Kidney (tissue), 14 donors: Measurements from ENCODE around the gene UBE2M. TPM values are rescaled to one million over a fixed set of nuclear protein-coding genes. Genes with fewer than 3 reads are reported as not detected.

Experiments
- DNase-seq, 5 donors: peaks; one replicate each; pipeline ENCODE4 v3.0.0-alpha.2; 2013 to 2020
- FAIRE-seq: peaks from 2 replicates; lab custom pipeline; 2012; peaks lifted over from hg19 to GRCh38; lab: Jason Lieb, UNC
- H3K27ac ChIP-seq, 2 donors: one replicate each; pipeline ENCODE4 v1.7.0; 2013; ENCODE audit warnings: low read depth in 2 of 2, low read length in 2 of 2, inconsistent platforms in 1 of 2
- H3K27me3 ChIP-seq: one replicate; pipeline ENCODE4 v1.7.1; 2013; ENCODE audit warnings: low read length, inconsistent platforms; ENCODE audit not compliant: control insufficient read depth, insufficient read depth
- H3K36me3 ChIP-seq, 3 donors: one replicate each; pipeline versions ENCODE4 v1.7.0 to v1.7.1; 2013; ENCODE audit warnings: low read length in 3 of 3, control low read depth in 1 of 3, inconsistent platforms in 1 of 3; ENCODE audit not compliant: insufficient read depth in 3 of 3, control insufficient read depth in 2 of 3
- H3K4me1 ChIP-seq, 3 donors: one replicate each; pipeline versions ENCODE4 v1.7.0 to v1.7.1; 2013; ENCODE audit warnings: low read length in 3 of 3, inconsistent platforms in 1 of 3, low read depth in 1 of 3; ENCODE audit not compliant: control insufficient read depth in 2 of 3, insufficient read depth in 2 of 3
- H3K4me3 ChIP-seq, 3 donors: one replicate each; pipeline versions ENCODE4 v1.7.0 to v1.8.1; 2013; ENCODE audit warnings: low read length in 3 of 3, control low read depth in 1 of 3, inconsistent platforms in 1 of 3
- H3K9ac ChIP-seq, 3 donors: one replicate each; pipeline versions ENCODE4 v1.7.0 to v1.7.1; 2013; ENCODE audit warnings: low read length in 3 of 3, control low read depth in 1 of 3, inconsistent platforms in 1 of 3
- H3K9me3 ChIP-seq, 3 donors: one replicate each; pipeline versions ENCODE4 v1.7.0 to v1.7.1; 2013; ENCODE audit warnings: low read length in 3 of 3, control low read depth in 1 of 3, inconsistent platforms in 1 of 3; ENCODE audit not compliant: control insufficient read depth in 2 of 3, insufficient read depth in 1 of 3
- intact Hi-C: fragments of 100-400 bp; cut with DNase I; formaldehyde crosslinking; loops from one replicate; pipeline ENCODE4 v1.11.1; 2022
- polyA plus RNA-seq: library from polyadenylated mRNA; stranded (reverse); fragments of 350-450 nt; fragmentation: Illumina TruSeq; extraction: RNeasy Lipid Tissue Mini Kit (QIAGEN cat#74804); gene quantifications from one replicate; pipeline ENCODE4 v1.2.3, GENCODE V29; 2014; ENCODE audit warnings: low read depth, low replicate concordance; ENCODE audit not compliant: insufficient read depth
- total RNA-seq: library from RNA; stranded (reverse); fragmentation: NEBNext Ultra II Directional; extraction: Animal tissue kit (Norgen Biotek cat#: 25700); gene quantifications from one replicate; pipeline ENCODE4 v1.2.1, GENCODE V29; 2021
- TF ChIP-seq, protein P1 (sequence below): IDR thresholded peaks from 3 replicates; pipeline ENCODE4 v1.5.1; 2012; ENCODE audit warnings: mild to moderate bottlenecking, moderate library complexity, borderline replicate concordance; ENCODE audit not compliant: insufficient read depth; ENCODE audit errors: extremely low read depth
- donor health status: control.
- donor health status: control.
- donor health status: control.
- donor health status: control.
- donor health status: control.
- donor health status: DM: yes; HTN: yes; CAD: no.
- donor health status: Normal renal cell carcinoma (clear cell type).

The UBE2M gene
- total and polyA plus RNA-seq, 2 donors from 2014 or later: 60.4 to 98.0 TPM

DNA sequence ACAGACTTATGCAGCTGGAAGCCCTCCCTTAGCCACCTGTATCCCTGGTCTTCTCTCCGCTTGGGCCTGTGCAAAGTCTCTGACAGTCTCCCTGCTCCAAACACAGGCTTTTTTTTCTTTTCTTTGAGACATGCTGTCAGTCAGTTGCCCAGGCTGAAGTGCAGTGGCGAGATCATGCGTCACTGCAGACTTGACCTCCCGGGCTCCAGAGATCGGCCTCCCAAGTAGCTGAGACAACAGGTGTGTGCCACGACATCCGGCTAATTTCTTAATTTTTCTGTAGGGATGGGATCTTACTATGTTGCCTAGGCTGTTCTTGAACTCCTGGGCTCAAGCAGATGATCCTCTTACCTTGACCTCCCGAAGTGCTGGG, 13.2 kb upstream of the UBE2M start:
- no peak overlapping the region for H3K27ac ChIP-seq
- DNase-seq: peak in 1 of 5 donors; percentile 56
- peak overlapping the region in 1 of 3 donors; percentile 81 for H3K4me3 ChIP-seq
- no peaks in the 10 kb centered on the region for H3K27me3 ChIP-seq
- H3K36me3 ChIP-seq: peaks cover 3 to 5% (median 4%) of the 10 kb centered on the region in 3 donors
- TF ChIP-seq, protein P1, sequence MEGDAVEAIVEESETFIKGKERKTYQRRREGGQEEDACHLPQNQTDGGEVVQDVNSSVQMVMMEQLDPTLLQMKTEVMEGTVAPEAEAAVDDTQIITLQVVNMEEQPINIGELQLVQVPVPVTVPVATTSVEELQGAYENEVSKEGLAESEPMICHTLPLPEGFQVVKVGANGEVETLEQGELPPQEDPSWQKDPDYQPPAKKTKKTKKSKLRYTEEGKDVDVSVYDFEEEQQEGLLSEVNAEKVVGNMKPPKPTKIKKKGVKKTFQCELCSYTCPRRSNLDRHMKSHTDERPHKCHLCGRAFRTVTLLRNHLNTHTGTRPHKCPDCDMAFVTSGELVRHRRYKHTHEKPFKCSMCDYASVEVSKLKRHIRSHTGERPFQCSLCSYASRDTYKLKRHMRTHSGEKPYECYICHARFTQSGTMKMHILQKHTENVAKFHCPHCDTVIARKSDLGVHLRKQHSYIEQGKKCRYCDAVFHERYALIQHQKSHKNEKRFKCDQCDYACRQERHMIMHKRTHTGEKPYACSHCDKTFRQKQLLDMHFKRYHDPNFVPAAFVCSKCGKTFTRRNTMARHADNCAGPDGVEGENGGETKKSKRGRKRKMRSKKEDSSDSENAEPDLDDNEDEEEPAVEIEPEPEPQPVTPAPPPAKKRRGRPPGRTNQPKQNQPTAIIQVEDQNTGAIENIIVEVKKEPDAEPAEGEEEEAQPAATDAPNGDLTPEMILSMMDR: no peak
- intact Hi-C loops: no loop called here
- H3K4me1 ChIP-seq: peaks cover 3 to 13% (median 11%) of the 10 kb centered on the region in 3 donors
- no peaks in the 10 kb centered on the region for H3K9me3 ChIP-seq
- no peak overlapping the region for H3K9ac ChIP-seq
- FAIRE-seq: no peak

DNA sequence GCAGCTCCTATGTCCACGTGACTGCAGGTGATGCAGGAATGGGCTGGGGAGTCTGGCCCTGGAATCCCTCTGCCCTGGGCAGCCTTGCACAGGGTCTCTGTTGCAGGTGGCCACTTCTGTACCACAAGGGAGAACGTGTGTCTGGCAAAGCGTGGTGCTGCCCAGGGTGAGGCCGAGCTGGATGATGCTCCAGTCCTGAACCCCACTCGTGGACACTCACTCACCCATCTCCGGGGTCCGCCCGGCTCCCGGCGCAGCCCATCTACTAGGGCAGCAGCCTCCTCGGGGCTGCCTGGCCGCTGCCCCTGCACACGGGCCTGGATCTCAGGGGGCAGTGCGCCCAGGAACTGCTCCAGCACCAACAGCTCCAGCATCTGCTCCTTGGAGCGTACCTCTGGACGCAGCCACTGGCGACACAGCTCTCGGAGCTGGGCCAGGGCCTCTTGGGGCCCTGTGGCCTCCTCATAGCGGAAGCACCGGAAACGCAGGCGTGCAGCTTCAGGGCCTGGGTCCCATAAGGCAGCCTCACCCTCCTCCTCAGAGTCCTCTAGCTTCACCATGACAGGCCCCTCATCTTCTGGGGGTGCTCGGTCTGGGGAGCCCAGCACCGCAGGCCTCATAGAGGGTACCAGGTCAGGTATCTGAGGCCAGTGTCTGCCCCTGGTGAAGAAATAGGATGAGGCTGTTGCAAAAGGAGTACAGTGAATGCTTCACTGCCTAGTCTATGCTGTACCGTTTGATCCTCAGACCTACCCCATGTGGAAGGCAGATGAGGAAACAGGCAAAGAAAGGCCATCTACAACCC, 12.6 kb upstream of the UBE2M start:
- H3K9ac ChIP-seq: no peak overlapping the region
- DNase-seq (peak in 1 of 5 donors; percentile 83), FAIRE-seq (no peak)
- no peak overlapping the region for H3K4me3 ChIP-seq
- no peak overlapping the region for H3K27ac ChIP-seq
- no peaks in the 10 kb centered on the region for H3K27me3 ChIP-seq
- peaks cover 3 to 13% (median 11%) of the 10 kb centered on the region in 3 donors for H3K4me1 ChIP-seq
- H3K36me3 ChIP-seq: peaks cover 3 to 5% (median 4%) of the 10 kb centered on the region in 3 donors
- TF ChIP-seq, protein P1: no peak
- H3K9me3 ChIP-seq: no peaks in the 10 kb centered on the region
- intact Hi-C loops: no loop called here

DNA sequence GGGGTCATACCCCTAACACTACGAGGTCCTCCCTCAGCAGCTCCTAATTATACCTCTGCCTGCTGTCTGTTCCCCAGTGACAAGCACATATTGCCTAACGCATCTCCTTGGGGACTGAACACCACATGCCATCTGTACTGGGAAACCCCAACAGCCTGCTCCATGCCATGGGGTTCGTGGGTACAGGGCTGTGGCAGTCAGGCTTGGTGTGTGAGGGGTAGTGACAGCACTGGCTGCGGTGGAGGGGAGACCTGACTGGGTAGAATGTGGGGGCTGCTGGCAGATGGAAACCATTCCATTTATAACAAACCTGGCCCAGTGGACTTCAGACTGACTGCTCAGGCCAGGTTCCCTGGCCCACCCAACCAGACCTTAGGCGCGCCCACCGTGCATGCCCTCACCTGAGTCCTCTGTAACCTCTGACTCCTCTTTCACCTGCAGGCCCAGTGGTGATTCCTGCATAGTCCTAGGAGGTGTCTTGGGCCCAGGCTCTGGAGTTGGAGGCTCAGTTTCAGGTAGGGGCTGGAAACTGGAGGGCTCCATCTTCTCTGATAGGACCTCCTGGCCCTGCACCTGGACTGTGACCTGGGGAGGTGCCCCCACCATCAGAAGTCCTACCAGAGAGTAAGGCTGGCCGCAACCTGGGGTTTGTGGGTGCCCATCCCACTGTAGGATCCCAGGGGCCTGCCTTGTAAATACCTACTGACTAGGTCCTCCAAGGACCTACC, 11.7 kb upstream of the UBE2M start:
- H3K9ac ChIP-seq: no peak overlapping the region

More for the DNA sequence above, 11.7 kb upstream of the UBE2M start:
- peaks cover 3 to 13% (median 11%) of the 10 kb centered on the region in 3 donors for H3K4me1 ChIP-seq
- H3K36me3 ChIP-seq: peaks cover 3 to 5% (median 4%) of the 10 kb centered on the region in 3 donors
- H3K4me3 ChIP-seq: no peak overlapping the region
- TF ChIP-seq, protein P1: no peak
- H3K27me3 ChIP-seq: no peaks in the 10 kb centered on the region
- H3K27ac ChIP-seq: no peak overlapping the region
- H3K9me3 ChIP-seq: no peaks in the 10 kb centered on the region
- intact Hi-C loops: no loop called here
- peak in 1 of 5 donors; percentile 66 for DNase-seq
- FAIRE-seq: no peak
